PC-3 (cell line): Measurements from ENCODE around the gene C15orf62. TPM values are rescaled to one million over a fixed set of nuclear protein-coding genes. Genes with fewer than 3 reads are reported as not detected.

ENCODE experiments used
- ATAC-seq: fragments of 200-7000 bp; cut with Tn5 transposase; 2 replicates; pipeline ENCODE4 v1.9.1; 2020; ENCODE audit warnings: mild to moderate bottlenecking, moderate library complexity
- BruUV-seq: library from RNA; stranded (reverse); fragments of 400-500 nt; replicated peaks from 2 replicates; lab custom pipeline; 2021; lab: Mats Ljungman, UMichigan
- CTCF ChIA-PET: fragments of 300-600 bp; sonication (Branson Sonifier 250); formaldehyde crosslinking; loops from one replicate; lab custom pipeline; 2022; ENCODE audit warnings: antibody characterized with exemption; lab: Charles Lee
- POLR2A ChIA-PET: fragments of 300-600 bp; sonication (Branson Sonifier 250); formaldehyde crosslinking; loops from one replicate; lab custom pipeline; 2022; ENCODE audit warnings: antibody characterized with exemption; ENCODE audit not compliant: unreplicated experiment; lab: Charles Lee
- DNase-seq: peaks from one replicate; pipeline ENCODE4 v3.0.0-alpha.2; 2015
- H2AFZ ChIP-seq: fragments of 300-600 bp; sonication (generic); 2 replicates; pipeline ENCODE4 v1.6.0; 2016; ENCODE audit warnings: antibody characterized with exemption, low read length
- H3F3A ChIP-seq: fragments of 300-600 bp; sonication (generic); one replicate; pipeline ENCODE4 v1.6.0; 2017; ENCODE audit warnings: antibody characterized with exemption, low read length, control low read depth, mild to moderate bottlenecking; ENCODE audit not compliant: unreplicated experiment
- H3K27ac ChIP-seq: fragments of 300-600 bp; sonication (generic); 2 replicates; pipeline ENCODE4 v1.5.1; 2016; ENCODE audit warnings: mild to moderate bottlenecking, low read length
- H3K27me3 ChIP-seq: fragments of 300-600 bp; sonication (generic); 2 replicates; pipeline ENCODE4 v1.6.1; 2016; ENCODE audit warnings: low read length, mixed read lengths
- H3K36me3 ChIP-seq: fragments of 300-600 bp; sonication (generic); 2 replicates; pipeline ENCODE4 v1.6.1; 2016; ENCODE audit warnings: low read depth, mixed run types, low read length, mixed read lengths
- H3K4me1 ChIP-seq: fragments of 300-600 bp; sonication (generic); 2 replicates; pipeline ENCODE4 v1.5.1; 2016; ENCODE audit warnings: low read length; ENCODE audit not compliant: insufficient read depth
- H3K4me2 ChIP-seq: fragments of 300-600 bp; sonication (generic); 2 replicates; pipeline ENCODE4 v1.6.0; 2016; ENCODE audit warnings: low read length
- H3K4me3 ChIP-seq: fragments of 300-600 bp; sonication (generic); 2 replicates; pipeline ENCODE4 v1.5.1; 2016; ENCODE audit warnings: mild to moderate bottlenecking, low read length, mixed read lengths
- H3K79me2 ChIP-seq: fragments of 300-600 bp; sonication (generic); 2 replicates; pipeline ENCODE4 v1.6.1; 2017; ENCODE audit warnings: low read length, mixed read lengths
- H3K9ac ChIP-seq: fragments of 300-600 bp; sonication (generic); 2 replicates; pipeline ENCODE4 v1.6.0; 2016; ENCODE audit warnings: mild to moderate bottlenecking, low read length
- H3K9me2 ChIP-seq: fragments of 300-600 bp; sonication (generic); replicated peaks from 2 replicates; pipeline ENCODE4 v1.6.1; 2016; ENCODE audit warnings: mixed run types, low read length, mixed read lengths
- H3K9me3 ChIP-seq: fragments of 300-600 bp; sonication (generic); 2 replicates; pipeline ENCODE4 v1.6.1; 2016; ENCODE audit warnings: low read length, mixed read lengths
- H4K20me1 ChIP-seq: fragments of 300-600 bp; sonication (generic); 2 replicates; pipeline ENCODE4 v1.6.1; 2016; ENCODE audit warnings: low read length, mixed read lengths
- CTCF ChIP-seq: fragments of 300-600 bp; sonication (generic); conservative IDR thresholded peaks from 2 replicates; pipeline ENCODE4 v1.5.1; 2017; ENCODE audit warnings: antibody characterized with exemption, low read depth, mild to moderate bottlenecking, low read length
- EZH2 ChIP-seq: fragments of 300-600 bp; sonication (generic); IDR thresholded peaks from one replicate; pipeline ENCODE4 v1.6.1; 2017; ENCODE audit warnings: antibody characterized with exemption, mild to moderate bottlenecking, low read length; ENCODE audit not compliant: unreplicated experiment
- EZH2phosphoT487 ChIP-seq: fragments of 300-600 bp; sonication (generic); IDR thresholded peaks from 2 replicates; pipeline ENCODE4 v1.6.1; 2018; ENCODE audit warnings: mild to moderate bottlenecking, antibody characterized with exemption, low read length, borderline replicate concordance
- intact Hi-C: fragments of 100-400 bp; cut with micrococcal nuclease; formaldehyde crosslinking; loops from 2 replicates; pipeline ENCODE4 v1.9.0; 2023
- total RNA-seq: library from RNA; depleted of rRNA; stranded (reverse); fragments of >200 nt; gene quantifications from 2 replicates; pipeline ENCODE4 v1.2.3, GENCODE V29; 2014

Gene C15orf62
- total RNA-seq, 1 experiment from 2014 or later = 1.5 TPM

DNA sequence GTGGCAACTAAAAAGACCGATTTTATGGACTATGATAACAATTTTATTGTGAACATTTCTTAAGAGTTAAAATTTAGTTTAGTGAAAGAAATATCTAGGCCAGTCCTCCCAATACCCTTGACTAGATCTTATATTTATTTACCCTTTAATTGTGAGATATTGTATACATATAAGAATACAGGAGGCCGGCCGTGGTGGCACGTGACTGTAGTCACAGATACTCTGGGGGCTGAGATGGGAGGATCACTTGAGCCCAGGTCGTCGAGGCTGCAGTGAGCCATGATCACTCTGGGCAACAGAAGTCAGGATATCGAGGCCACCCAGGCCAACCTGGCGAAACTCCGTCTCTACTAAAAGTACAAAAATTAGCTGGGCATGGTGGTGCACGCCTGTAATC, 14.0 kb upstream of the C15orf62 start:
- peak overlapping the region; percentile 68 for H2AFZ ChIP-seq
- H3K36me3 ChIP-seq = peaks cover 9% of the 10 kb centered on the region; the same call in 1 of the 2 replicates
- ATAC-seq = no peak
- no peaks in the 10 kb centered on the region for H3K9me2 ChIP-seq
- H3K4me1 ChIP-seq = peaks cover 12% of the 10 kb centered on the region
- peak overlapping the region; percentile 60 for H3K27ac ChIP-seq
- no peaks in the 10 kb centered on the region for H4K20me1 ChIP-seq
- ChIA-PET CTCF (no interaction called here), POLR2A (no interaction called here)
- DNase-seq = no peak
- peak overlapping the region; percentile 85 for H3K4me2 ChIP-seq
- H3K27me3 ChIP-seq = no peaks in the 10 kb centered on the region
- TF ChIP-seq EZH2phosphoT487 (no peak), CTCF (no peak), EZH2 (no peak)
- no TSS peak for BruUV-seq
- H3F3A ChIP-seq = no peaks in the 10 kb centered on the region
- H3K79me2 ChIP-seq = peaks cover 42% of the 10 kb centered on the region
- H3K4me3 ChIP-seq = peak overlapping the region; percentile 91
- H3K9me3 ChIP-seq = no peaks in the 10 kb centered on the region
- intact Hi-C loops = loop anchor here (1.0 kb wide), 1 partner anchor 8 kb away; the partner anchor contains the start of gene GCHFR
- H3K9ac ChIP-seq = peak overlapping the region; percentile 92

DNA sequence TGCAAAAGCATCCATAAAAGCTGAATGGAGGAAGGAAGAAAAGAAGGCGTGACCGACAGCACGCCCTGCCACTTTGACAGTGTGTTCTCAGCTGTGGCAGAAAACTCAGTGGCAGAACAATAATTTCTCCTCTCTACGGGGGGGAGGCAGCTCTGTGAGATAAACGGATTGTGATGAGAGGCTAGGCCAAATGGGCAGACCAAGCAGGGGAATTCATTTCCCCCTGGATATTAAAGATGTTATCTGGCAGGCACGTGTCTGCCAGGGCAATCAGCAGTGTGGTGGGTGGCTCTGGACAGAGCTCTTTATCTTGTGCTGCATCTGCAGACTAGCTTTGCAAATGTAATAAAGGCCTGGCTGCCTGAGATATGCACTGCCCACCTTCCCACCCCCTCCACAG, 12.8 kb upstream of the C15orf62 start:
- DNase-seq (no peak), ATAC-seq (no peak)
- POLR2A ChIA-PET = no interaction called here
- Histone ChIP-seq H3K4me1 (peaks cover 12% of the 10 kb centered on the region), H3K4me3 (no peak overlapping the region), H3K9ac (no peak overlapping the region), H4K20me1 (no peaks in the 10 kb centered on the region), H3K27ac (no peak overlapping the region), H3K9me2 (no peaks in the 10 kb centered on the region), H3K79me2 (peaks cover 30% of the 10 kb centered on the region), H3K27me3 (no peaks in the 10 kb centered on the region), H2AFZ (no peak overlapping the region), H3K36me3 (no peaks in the 10 kb centered on the region; the same call in 1 of the 2 replicates), H3K9me3 (no peaks in the 10 kb centered on the region), H3F3A (no peaks in the 10 kb centered on the region), H3K4me2 (no peak overlapping the region)
- no peak for TF ChIP-seq EZH2
- TF ChIP-seq EZH2phosphoT487 = no peak
- TF ChIP-seq CTCF = no peak
- CTCF ChIA-PET = no interaction called here
- no TSS peak for BruUV-seq
- intact Hi-C loops = no loop called here

- no peaks in the 10 kb centered on the region for H3F3A ChIP-seq
- BruUV-seq = no TSS peak
- DNase-seq = no peak
- POLR2A ChIA-PET = interaction anchor here (0.5 kb wide), 1 partner anchor 170 kb away, joined by 5 read pairs; no protein-coding TSS in a partner anchor
- TF ChIP-seq CTCF = no peak
- no peak for TF ChIP-seq EZH2
- no peak for TF ChIP-seq EZH2phosphoT487
- H3K4me2 ChIP-seq = no peak overlapping the region
- H2AFZ ChIP-seq = no peak overlapping the region
- peaks cover 21% of the 10 kb centered on the region for H3K4me1 ChIP-seq
- H3K9me3 ChIP-seq = no peaks in the 10 kb centered on the region
- no peaks in the 10 kb centered on the region for H3K9me2 ChIP-seq
- H3K4me3 ChIP-seq = no peak overlapping the region
- intact Hi-C loops = no loop called here
- H3K79me2 ChIP-seq = peaks cover under 1% of the 10 kb centered on the region
- CTCF ChIA-PET = no interaction called here
- no peaks in the 10 kb centered on the region for H4K20me1 ChIP-seq
- no peaks in the 10 kb centered on the region for H3K36me3 ChIP-seq
- ATAC-seq = no peak
- no peak overlapping the region for H3K9ac ChIP-seq
- no peak overlapping the region for H3K27ac ChIP-seq
- no peaks in the 10 kb centered on the region for H3K27me3 ChIP-seq
Observed at GRCh38 chr15:40759961-40760360, 9.8 kb upstream of the C15orf62 start.
